Transverse colon (tissue), 3 donors: ENCODE measurements around the gene LY86.

ENCODE experiments used
- EP300 ChIP-seq: sonication (generic); formaldehyde crosslinking; IDR thresholded peaks from one replicate; pipeline ENCODE4 v1.6.1; 2017; ENCODE audit warnings: antibody characterized with exemption, low read depth
- POLR2A ChIP-seq: fragments of 450-650 bp; IDR thresholded peaks from one replicate; pipeline ENCODE4 v1.6.1; 2016; ENCODE audit warnings: antibody characterized with exemption, mild to moderate bottlenecking, moderate library complexity
- TF ChIP-seq, protein P1 (sequence below), 5 experiments: fragments of 200-600 bp in 3 of 5; fragments of 450-650 bp in 2 of 5; sonication (generic) in 3 of 5; IDR thresholded peaks; 1 replicate in 2 of 5; 2 replicates in 3 of 5; pipeline ENCODE4 v1.5.1; 2016 to 2017; ENCODE audit warnings: antibody characterized with exemption in 5 of 5, inconsistent platforms in 3 of 5, mild to moderate bottlenecking in 2 of 5, moderate library complexity in 1 of 5

- TF ChIP-seq POLR2A (no peak), EP300 (no peak)
- TF ChIP-seq, protein P1, sequence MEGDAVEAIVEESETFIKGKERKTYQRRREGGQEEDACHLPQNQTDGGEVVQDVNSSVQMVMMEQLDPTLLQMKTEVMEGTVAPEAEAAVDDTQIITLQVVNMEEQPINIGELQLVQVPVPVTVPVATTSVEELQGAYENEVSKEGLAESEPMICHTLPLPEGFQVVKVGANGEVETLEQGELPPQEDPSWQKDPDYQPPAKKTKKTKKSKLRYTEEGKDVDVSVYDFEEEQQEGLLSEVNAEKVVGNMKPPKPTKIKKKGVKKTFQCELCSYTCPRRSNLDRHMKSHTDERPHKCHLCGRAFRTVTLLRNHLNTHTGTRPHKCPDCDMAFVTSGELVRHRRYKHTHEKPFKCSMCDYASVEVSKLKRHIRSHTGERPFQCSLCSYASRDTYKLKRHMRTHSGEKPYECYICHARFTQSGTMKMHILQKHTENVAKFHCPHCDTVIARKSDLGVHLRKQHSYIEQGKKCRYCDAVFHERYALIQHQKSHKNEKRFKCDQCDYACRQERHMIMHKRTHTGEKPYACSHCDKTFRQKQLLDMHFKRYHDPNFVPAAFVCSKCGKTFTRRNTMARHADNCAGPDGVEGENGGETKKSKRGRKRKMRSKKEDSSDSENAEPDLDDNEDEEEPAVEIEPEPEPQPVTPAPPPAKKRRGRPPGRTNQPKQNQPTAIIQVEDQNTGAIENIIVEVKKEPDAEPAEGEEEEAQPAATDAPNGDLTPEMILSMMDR (IDR thresholded peaks at IDR 0.05), result no peak
Observed at GRCh38 chr6:6583836-6584235, 4.7 kb upstream of the LY86 start.
